GM19023 (cell line): Measurements from ENCODE around the gene APRT.

Source experiments
- ATAC-seq: cut with Tn5 transposase; IDR thresholded peaks from one replicate; pipeline ENCODE4 v1.9.1; 2021; ENCODE audit warnings: mild to moderate bottlenecking, moderate library complexity; ENCODE audit not compliant: unreplicated experiment

APRT gene

GRCh38 chr16:88842308-88842756, 30.6 kb upstream of the APRT start:
- no peak for ATAC-seq

GRCh38 chr16:88841521-88842307, 30.0 kb upstream of the APRT start:
- no peak for ATAC-seq

- no peak for ATAC-seq
Measured at GRCh38 chr16:88840600-88841215, 29.0 kb upstream of the APRT start.

GRCh38 chr16:88839745-88840599, 28.2 kb upstream of the APRT start:
- no peak for ATAC-seq

GRCh38 chr16:88839026-88839529, 27.4 kb upstream of the APRT start:
- ATAC-seq: no peak

GRCh38 chr16:88838566-88838965, 26.8 kb upstream of the APRT start:
- no peak for ATAC-seq

- no peak for ATAC-seq
Measured at GRCh38 chr16:88837806-88838205, 26.1 kb upstream of the APRT start.

GRCh38 chr16:88836791-88837190, 25.1 kb upstream of the APRT start:
- ATAC-seq: no peak

GRCh38 chr16:88835818-88836217, 24.1 kb upstream of the APRT start:
- ATAC-seq: no peak

- no peak for ATAC-seq
Measured at GRCh38 chr16:88835383-88835782, 23.7 kb upstream of the APRT start.

GRCh38 chr16:88834670-88835069, 22.9 kb upstream of the APRT start:
- ATAC-seq: no peak

- no peak for ATAC-seq
Measured at GRCh38 chr16:88833086-88833485, 21.4 kb upstream of the APRT start.

- ATAC-seq: no peak
Measured at GRCh38 chr16:88831838-88832237, 20.1 kb upstream of the APRT start.

GRCh38 chr16:88830783-88831182, 19.1 kb upstream of the APRT start:
- ATAC-seq: no peak

- no peak for ATAC-seq
Measured at GRCh38 chr16:88830258-88830657, 18.5 kb upstream of the APRT start.

GRCh38 chr16:88828711-88829110, 17.0 kb upstream of the APRT start:
- no peak for ATAC-seq

- no peak for ATAC-seq
Measured at GRCh38 chr16:88827727-88828126, 16.0 kb upstream of the APRT start.

- ATAC-seq: no peak
Measured at GRCh38 chr16:88826070-88826840, 14.5 kb upstream of the APRT start.

GRCh38 chr16:88825146-88825545, 13.4 kb upstream of the APRT start:
- no peak for ATAC-seq

GRCh38 chr16:88824256-88825077, 12.7 kb upstream of the APRT start:
- ATAC-seq: no peak
